Bronchial epithelial cell (primary cell): ENCODE results near the gene GORASP1. TPM values are rescaled to one million over a fixed set of nuclear protein-coding genes. Genes with fewer than 3 reads are reported as not detected.

ENCODE experiments used
- DNase-seq: peaks from one replicate; pipeline ENCODE4 v3.0.0-alpha.2; 2010; ENCODE audit warnings: low read depth
- FAIRE-seq: peaks from 2 replicates; lab custom pipeline; 2011; peaks lifted over from hg19 to GRCh38; lab: Jason Lieb, UNC
- H3K27me3 ChIP-seq: 2 replicates; pipeline ENCODE4 v1.5.1; 2011; ENCODE audit warnings: low read length; ENCODE audit not compliant: control insufficient read depth, insufficient read depth
- H3K36me3 ChIP-seq: 2 replicates; pipeline ENCODE4 v1.5.1; 2011; ENCODE audit warnings: low read length; ENCODE audit not compliant: control insufficient read depth, insufficient read depth
- H3K4me3 ChIP-seq: 2 replicates; pipeline ENCODE4 v1.5.1; 2011; ENCODE audit warnings: mild to moderate bottlenecking, low read depth, low read length, control low read depth
- total RNA-seq: library from RNA; depleted of rRNA; stranded (reverse); fragments of >200 nt; gene quantifications from 2 replicates; pipeline ENCODE4 v1.2.1, GENCODE V29; 2014
- TF ChIP-seq, protein P1 (sequence below): IDR thresholded peaks from 2 replicates; pipeline ENCODE4 v1.5.1; 2011; ENCODE audit warnings: mild to moderate bottlenecking, moderate library complexity, low read length, control low read depth, inconsistent platforms; ENCODE audit not compliant: insufficient read depth, severe bottlenecking

The GORASP1 gene
- total RNA-seq, 1 donor from 2014 or later, result 17.9 TPM

DNA sequence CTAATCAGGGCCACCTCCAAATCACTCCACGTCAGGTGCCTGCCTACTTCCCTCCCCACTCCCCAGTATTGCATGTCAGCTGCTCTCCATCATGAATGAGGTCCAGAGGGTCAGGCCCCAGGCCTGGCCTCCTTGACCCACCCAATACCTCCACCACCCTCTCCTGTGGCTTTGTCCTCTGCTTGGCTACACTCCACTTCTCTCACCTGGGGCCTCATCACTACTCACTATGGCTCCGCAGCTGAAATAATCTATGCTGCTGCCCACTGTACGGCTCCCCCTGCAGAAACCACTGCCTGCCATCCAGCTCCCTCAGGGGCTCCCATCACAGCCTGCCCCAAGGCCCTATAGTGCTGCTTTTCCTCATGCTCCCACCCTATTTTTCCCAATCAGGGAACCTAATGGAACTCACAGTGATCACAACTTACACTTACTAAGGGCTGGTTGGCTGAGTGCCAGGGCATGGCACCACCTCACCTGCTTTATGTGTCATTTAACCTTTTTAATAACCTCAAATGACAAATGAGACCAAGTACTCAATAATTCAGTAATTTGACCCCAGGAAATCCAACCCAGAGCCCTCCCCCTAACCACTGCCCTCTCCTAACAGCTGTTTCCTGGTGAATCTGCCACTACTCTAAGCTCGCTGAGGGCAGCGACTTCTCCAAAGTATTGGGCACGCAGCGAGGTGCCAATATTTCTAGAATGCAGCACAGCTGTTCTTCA, 2.3 kb downstream of the GORASP1 start:
- no peak overlapping the region for H3K4me3 ChIP-seq
- peaks cover 6% of the 10 kb centered on the region for H3K36me3 ChIP-seq
- no peaks in the 10 kb centered on the region for H3K27me3 ChIP-seq
- FAIRE-seq (no peak), DNase-seq (no peak)
- TF ChIP-seq, protein P1, sequence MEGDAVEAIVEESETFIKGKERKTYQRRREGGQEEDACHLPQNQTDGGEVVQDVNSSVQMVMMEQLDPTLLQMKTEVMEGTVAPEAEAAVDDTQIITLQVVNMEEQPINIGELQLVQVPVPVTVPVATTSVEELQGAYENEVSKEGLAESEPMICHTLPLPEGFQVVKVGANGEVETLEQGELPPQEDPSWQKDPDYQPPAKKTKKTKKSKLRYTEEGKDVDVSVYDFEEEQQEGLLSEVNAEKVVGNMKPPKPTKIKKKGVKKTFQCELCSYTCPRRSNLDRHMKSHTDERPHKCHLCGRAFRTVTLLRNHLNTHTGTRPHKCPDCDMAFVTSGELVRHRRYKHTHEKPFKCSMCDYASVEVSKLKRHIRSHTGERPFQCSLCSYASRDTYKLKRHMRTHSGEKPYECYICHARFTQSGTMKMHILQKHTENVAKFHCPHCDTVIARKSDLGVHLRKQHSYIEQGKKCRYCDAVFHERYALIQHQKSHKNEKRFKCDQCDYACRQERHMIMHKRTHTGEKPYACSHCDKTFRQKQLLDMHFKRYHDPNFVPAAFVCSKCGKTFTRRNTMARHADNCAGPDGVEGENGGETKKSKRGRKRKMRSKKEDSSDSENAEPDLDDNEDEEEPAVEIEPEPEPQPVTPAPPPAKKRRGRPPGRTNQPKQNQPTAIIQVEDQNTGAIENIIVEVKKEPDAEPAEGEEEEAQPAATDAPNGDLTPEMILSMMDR, result no peak

DNA sequence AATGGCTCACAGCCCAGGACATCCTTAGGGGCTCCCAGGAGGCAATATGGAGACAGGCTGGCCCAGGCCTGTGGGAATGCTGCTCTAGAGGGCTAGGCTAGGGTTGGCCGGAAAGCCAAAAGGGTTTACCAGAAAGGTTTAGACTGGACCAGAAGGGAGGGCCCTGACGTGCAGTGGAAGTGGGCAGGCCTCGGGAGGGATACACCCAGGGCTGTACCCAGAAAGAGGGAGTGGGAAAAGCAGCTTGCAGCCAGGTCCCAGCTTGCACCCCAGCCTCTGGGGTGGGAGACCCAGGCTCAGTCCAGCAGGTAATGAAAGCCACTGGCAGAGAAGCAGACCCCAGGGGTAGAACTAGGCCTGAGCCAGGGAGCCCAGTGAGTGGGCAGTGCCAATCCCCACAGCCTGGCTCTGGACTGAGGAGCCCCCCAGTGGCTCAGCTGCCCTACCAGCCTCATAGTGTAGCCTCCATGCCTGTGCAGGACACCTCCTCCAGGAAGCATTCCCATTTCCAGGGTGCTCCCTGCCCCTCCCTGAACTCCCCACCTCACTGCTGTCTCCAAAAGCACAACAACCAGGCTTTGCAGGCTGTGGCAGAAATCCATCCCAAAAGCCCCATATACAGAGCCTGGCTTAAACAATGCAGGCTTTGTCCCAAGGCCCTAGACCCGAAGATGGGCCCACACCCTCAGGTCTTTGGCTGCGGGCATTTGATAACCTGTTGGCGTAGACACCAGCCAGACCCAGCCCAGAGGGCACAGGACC, 3.5 kb downstream of the GORASP1 start:
- Histone ChIP-seq H3K36me3 (peaks cover 9% of the 10 kb centered on the region), H3K27me3 (no peaks in the 10 kb centered on the region), H3K4me3 (no peak overlapping the region)
- DNase-seq (no peak), FAIRE-seq (no peak)
- TF ChIP-seq, protein P1, result no peak

DNA sequence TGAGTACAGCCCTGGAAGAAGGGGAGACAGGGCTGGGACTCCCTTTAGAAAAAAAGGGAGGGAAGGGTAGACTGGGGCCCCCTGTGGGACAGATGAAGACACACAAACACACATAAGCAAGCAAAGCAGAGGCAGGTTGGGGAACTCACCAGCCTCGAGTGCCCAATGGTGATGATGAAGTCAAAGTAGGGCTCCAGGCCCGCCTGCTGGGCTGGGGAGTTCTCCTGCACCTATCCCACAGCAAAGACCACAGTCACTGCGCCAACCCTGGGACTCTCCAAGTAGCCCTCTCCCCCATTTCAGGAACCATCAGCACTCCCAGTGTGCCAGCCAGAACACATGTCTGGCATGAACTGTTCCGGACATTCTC, 4.1 kb downstream of the GORASP1 start:
- no peak for DNase-seq
- FAIRE-seq, result no peak

DNA sequence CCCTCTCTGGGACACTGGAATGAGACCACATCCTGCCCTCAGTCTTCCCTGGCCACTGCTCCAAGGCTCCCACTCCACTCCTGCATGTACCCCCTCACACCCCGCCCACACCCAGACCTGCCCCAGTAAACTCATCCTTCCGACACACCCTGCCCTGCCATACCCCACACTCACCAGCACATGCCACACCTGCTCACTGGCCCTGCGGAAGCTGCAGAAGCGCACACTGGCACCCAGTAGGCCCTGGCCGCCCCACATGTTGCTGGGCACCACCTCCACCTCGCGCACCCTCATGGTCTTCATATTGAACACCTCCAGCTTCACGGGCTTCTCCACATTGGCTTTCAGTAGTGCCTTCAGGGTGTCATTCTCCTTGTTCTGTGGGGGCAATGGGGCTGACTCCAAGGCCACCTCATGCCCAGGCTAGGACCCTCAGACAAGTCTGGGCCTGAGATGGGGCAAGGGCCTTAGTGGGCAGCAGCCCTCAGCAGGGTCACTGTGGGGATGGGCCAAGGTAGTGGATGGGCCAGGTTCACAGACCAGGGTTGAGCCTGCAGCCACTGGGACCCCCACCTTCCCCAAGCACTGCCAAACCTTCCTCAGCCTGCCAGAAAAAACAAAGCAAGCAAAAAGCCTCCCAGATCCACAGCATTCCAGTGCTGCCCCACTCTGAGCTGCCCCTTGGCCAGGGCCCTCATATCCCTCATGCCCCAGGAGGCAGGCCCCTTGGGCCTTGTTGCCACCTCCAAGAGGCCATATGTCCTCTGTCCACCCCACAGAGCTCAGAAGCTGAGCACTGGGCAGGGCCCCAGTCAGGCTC, 4.7 kb downstream of the GORASP1 start:
- FAIRE-seq (no peak), DNase-seq (no peak)
- H3K4me3 ChIP-seq, result no peak overlapping the region
- TF ChIP-seq, protein P1, result no peak
- no peaks in the 10 kb centered on the region for H3K27me3 ChIP-seq
- H3K36me3 ChIP-seq, result peaks cover 14% of the 10 kb centered on the region

More for the DNA sequence above, 4.1 kb downstream of the GORASP1 start:
- TF ChIP-seq, protein P1, result peak; percentile 9
- no peak overlapping the region for H3K4me3 ChIP-seq
- peaks cover 12% of the 10 kb centered on the region for H3K36me3 ChIP-seq
- no peaks in the 10 kb centered on the region for H3K27me3 ChIP-seq

DNA sequence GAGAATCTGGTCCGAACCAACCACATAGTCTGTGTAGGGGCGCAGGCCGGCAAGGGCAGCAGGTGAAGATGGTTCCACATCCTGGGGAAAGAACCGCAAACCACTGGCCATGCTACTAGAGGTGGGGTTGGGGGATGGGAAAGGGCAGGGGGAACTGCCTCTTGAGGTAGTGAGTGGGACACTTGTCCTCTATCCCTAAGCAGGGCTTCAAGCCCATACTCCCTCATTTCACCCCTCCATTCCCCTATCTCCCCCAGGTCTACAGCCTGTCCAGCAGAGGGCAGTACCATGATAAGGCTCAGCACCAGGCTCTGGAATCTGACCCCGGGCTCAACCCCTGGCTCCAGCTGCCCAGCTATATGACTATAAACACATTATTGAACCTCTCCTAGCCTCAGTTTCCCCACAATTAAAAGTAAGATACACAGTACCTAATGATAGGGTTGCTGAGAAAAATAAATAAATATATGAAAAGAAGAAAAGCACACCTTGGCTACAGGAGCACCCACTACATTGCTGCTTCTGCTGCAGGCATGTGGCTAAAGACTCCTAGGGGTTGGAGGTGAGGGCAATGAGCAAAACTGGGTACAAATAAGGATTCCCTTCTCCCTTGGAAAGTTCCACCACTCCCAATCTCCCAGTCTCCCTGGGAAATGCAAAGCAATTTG, 6.3 kb downstream of the GORASP1 start:
- FAIRE-seq, result no peak
- Histone ChIP-seq H3K4me3 (no peak overlapping the region), H3K27me3 (no peaks in the 10 kb centered on the region), H3K36me3 (peaks cover 16% of the 10 kb centered on the region)
- TF ChIP-seq, protein P1, result peak; percentile 74
- peak; percentile 35 for DNase-seq
